HepG2 (cell line): ENCODE measurements around the gene SLC7A10. TPM values are rescaled to one million over a fixed set of nuclear protein-coding genes. Genes with fewer than 3 reads are reported as not detected.
A peak's percentile ranks its signal among the peaks of the same experiment; 100 is the strongest.

Experiments used
- ATAC-seq: fragments of 200-7000 bp; cut with Tn5 transposase; 3 replicates; pipeline ENCODE4 v1.9.1; 2020; ENCODE audit warnings: mild to moderate bottlenecking, moderate library complexity
- BruUV-seq: library from RNA; stranded (reverse); fragments of 400-500 nt; replicated peaks from 2 replicates; lab custom pipeline; 2021; lab: Mats Ljungman, UMichigan
- CTCF ChIA-PET: fragments of 300-600 bp; formaldehyde crosslinking; extraction: SDS; loops from one replicate; lab custom pipeline; 2021; ENCODE audit warnings: low total read pairs, inconsistent platforms, low intra/inter-chr PET ratio; lab: Yijun Ruan, JAX
- POLR2A ChIA-PET: fragments of 350-600 bp; sonication (Branson Sonifier 250); formaldehyde crosslinking; loops from one replicate; lab custom pipeline; 2020; ENCODE audit warnings: antibody characterized with exemption, inconsistent platforms; lab: Yijun Ruan, JAX
- DNase-seq: peaks from one replicate; pipeline ENCODE4 v3.0.0-alpha.2; 2015; ENCODE audit warnings: low spot score
- FAIRE-seq: peaks from 3 replicates; lab custom pipeline; 2011; peaks lifted over from hg19 to GRCh38; lab: Jason Lieb, UNC
- H2AFZ ChIP-seq: one replicate; pipeline ENCODE4 v1.6.1; 2011; ENCODE audit warnings: low read length, inconsistent platforms
- H3K27ac ChIP-seq: fragments of 300-600 bp; 3 replicates; pipeline ENCODE4 v1.8.0; 2011; ENCODE audit warnings: mixed run types, mild to moderate bottlenecking, mixed read lengths, low read length, inconsistent platforms; ENCODE audit not compliant: insufficient read depth; ENCODE audit errors: extremely low read length
- H3K27me3 ChIP-seq, 2 experiments: fragments of 200-600 bp in 1 of 2; 2 replicates in 1 of 2; 3 replicates in 1 of 2; pipeline versions ENCODE4 v1.6.0 to v1.8.0; 2011; ENCODE audit warnings: low read length in 2 of 2, mild to moderate bottlenecking in 2 of 2, moderate library complexity in 2 of 2, inconsistent platforms in 1 of 2; ENCODE audit not compliant: insufficient read depth in 2 of 2, control insufficient read depth in 1 of 2
- H3K36me3 ChIP-seq, 2 experiments: fragments of 200-600 bp in 1 of 2; replicated peaks in 1 of 2; 2 replicates in 1 of 2; 3 replicates in 1 of 2; pipeline versions ENCODE4 v1.5.1 to v1.8.0; 2011; ENCODE audit warnings: low read length in 2 of 2, inconsistent platforms in 1 of 2; ENCODE audit not compliant: insufficient read depth in 2 of 2, control insufficient read depth in 1 of 2
- H3K4me1 ChIP-seq: 2 replicates; pipeline ENCODE4 v1.5.1; 2012; ENCODE audit warnings: low read length, inconsistent platforms; ENCODE audit not compliant: insufficient read depth
- H3K4me2 ChIP-seq: 2 replicates; pipeline ENCODE4 v1.6.0; 2011; ENCODE audit warnings: low read depth, low read length, inconsistent platforms
- H3K4me3 ChIP-seq, 3 experiments: fragments of 200-600 bp in 1 of 3; sonication (generic), shearing (Covaris generic) in 1 of 3; replicated peaks in 1 of 3; 2 replicates each; pipeline ENCODE4 v1.5.1; 2011 to 2016; ENCODE audit warnings: low read length in 3 of 3, inconsistent platforms in 2 of 3, low read depth in 2 of 3, mild to moderate bottlenecking in 2 of 3, control low read depth in 1 of 3, mixed read lengths in 1 of 3; ENCODE audit not compliant: insufficient read depth in 1 of 3
- H3K79me2 ChIP-seq: one replicate; pipeline ENCODE4 v1.6.1; 2011; ENCODE audit warnings: low read length, inconsistent platforms; ENCODE audit not compliant: insufficient read depth
- H3K9ac ChIP-seq: 2 replicates; pipeline ENCODE4 v1.6.0; 2011; ENCODE audit warnings: mild to moderate bottlenecking, low read depth, low read length, inconsistent platforms; ENCODE audit not compliant: insufficient read depth
- H3K9me3 ChIP-seq: 2 replicates; pipeline ENCODE4 v1.5.1; 2012; ENCODE audit warnings: mild to moderate bottlenecking, low read length
- H4K20me1 ChIP-seq: 2 replicates; pipeline ENCODE4 v1.6.0; 2011; ENCODE audit warnings: inconsistent platforms, mild to moderate bottlenecking, low read length, moderate library complexity; ENCODE audit not compliant: insufficient read depth
- JUNB ChIP-seq: sonication (generic); formaldehyde crosslinking; IDR thresholded peaks from 2 replicates; pipeline ENCODE4 v1.8.0; 2022; ENCODE audit warnings: missing genetic modification reagents, mild to moderate bottlenecking, borderline replicate concordance
- NRL ChIP-seq: sonication (generic); formaldehyde crosslinking; IDR thresholded peaks from 2 replicates; pipeline ENCODE4 v1.5.0; 2020; ENCODE audit warnings: missing genetic modification reagents, mild to moderate bottlenecking, moderate library complexity, borderline replicate concordance
- PHF21A ChIP-seq: sonication (generic); formaldehyde crosslinking; IDR thresholded peaks from 2 replicates; pipeline ENCODE4 v1.5.0; 2020; ENCODE audit warnings: mild to moderate bottlenecking, missing genetic modification reagents
- RARA ChIP-seq: IDR thresholded peaks from 2 replicates; pipeline ENCODE4 v1.6.1; 2016; ENCODE audit warnings: missing genetic modification reagents, missing compliant biosample characterization
- TMF1 ChIP-seq: sonication (generic); formaldehyde crosslinking; IDR thresholded peaks from 2 replicates; pipeline ENCODE4 v1.8.1; 2022; ENCODE audit warnings: low read depth, missing genetic modification reagents
- ZMAT3 ChIP-seq: sonication (generic); formaldehyde crosslinking; conservative IDR thresholded peaks from 2 replicates; pipeline ENCODE4 v1.7.0; 2021; ENCODE audit warnings: missing genetic modification reagents
- ZNF430 ChIP-seq: sonication (generic); formaldehyde crosslinking; IDR thresholded peaks from 2 replicates; pipeline ENCODE4 v1.9.0; 2021; ENCODE audit warnings: mild to moderate bottlenecking, missing genetic modification reagents
- ZNF562 ChIP-seq: sonication (generic); formaldehyde crosslinking; IDR thresholded peaks from 2 replicates; pipeline ENCODE4 v1.8.0; 2022; ENCODE audit warnings: missing genetic modification reagents, borderline replicate concordance
- ZNF678 ChIP-seq: sonication (generic); formaldehyde crosslinking; IDR thresholded peaks from 2 replicates; pipeline ENCODE4 v1.4.0; 2020; ENCODE audit warnings: mild to moderate bottlenecking, missing genetic modification reagents
- WGBS: methylation state at CpG from one replicate; pipeline ENCODE4 v1.1.6; 2017; ENCODE audit warnings: low lambda C conversion rate; 5-methylcytosine and 5-hydroxymethylcytosine counted together
- in situ Hi-C: cut with HindIII; loops from 2 replicates; pipeline ENCODE4 v1.10.0; 2017; ENCODE audit warnings: low pct_unique_long_range_greater_than_20kb; ENCODE audit not compliant: extremely low pct_ligation_motif_present
- intact Hi-C: fragments of 100-400 bp; cut with micrococcal nuclease; formaldehyde crosslinking; loops from one replicate; pipeline ENCODE4 v1.10.0; 2022; ENCODE audit not compliant: unreplicated experiment
- polyA plus RNA-seq, 8 experiments: library from polyadenylated mRNA; depleted of rRNA in 3 of 8; stranded (reverse) in 7 of 8; unstranded in 1 of 8; fragments of >200 nt; fragmentation: Illumina TruSeq in 4 of 8; extraction: Trizol in 4 of 8; gene quantifications; 2 replicates each; pipeline versions ENCODE4 v1.2.1 to v1.2.3, GENCODE V29; 2011 to 2016; ENCODE audit warnings: low read depth in 4 of 8, missing spikeins in 1 of 8, mixed read lengths in 1 of 8; ENCODE audit not compliant: insufficient read depth in 1 of 8
- total RNA-seq, 5 experiments: library from RNA; depleted of rRNA; stranded (reverse); fragments of >200 nt; fragmentation: Illumina TruSeq; extraction: Trizol; gene quantifications; 2 replicates each; pipeline ENCODE4 v1.2.3, GENCODE V29; 2016; ENCODE audit warnings: low read depth in 1 of 5
- TF ChIP-seq, protein P1 (sequence below): sonication (generic); formaldehyde crosslinking; conservative IDR thresholded peaks from 2 replicates; pipeline ENCODE4 v1.8.1; 2023; ENCODE audit warnings: missing genetic modification reagents
- TF ChIP-seq, protein P2 (sequence below): sonication (generic); formaldehyde crosslinking; IDR thresholded peaks from 2 replicates; pipeline ENCODE4 v1.8.1; 2023; ENCODE audit warnings: mild to moderate bottlenecking, missing genetic modification reagents, borderline replicate concordance
- TF ChIP-seq, protein P3 (sequence below): sonication (generic); formaldehyde crosslinking; IDR thresholded peaks from 2 replicates; pipeline ENCODE4 v1.8.1; 2022; ENCODE audit warnings: low read depth, mild to moderate bottlenecking, missing genetic modification reagents
- TF ChIP-seq, protein P4 (sequence below): sonication (generic); formaldehyde crosslinking; IDR thresholded peaks from 2 replicates; pipeline ENCODE4 v1.4.0; 2020; ENCODE audit warnings: low read depth, mild to moderate bottlenecking, missing genetic modification reagents
- TF ChIP-seq, protein P5 (sequence below): sonication (generic); formaldehyde crosslinking; IDR thresholded peaks from 2 replicates; pipeline ENCODE4 v1.9.0; 2021; ENCODE audit warnings: missing genetic modification reagents, mild to moderate bottlenecking, borderline replicate concordance

SLC7A10 gene
- total and polyA plus RNA-seq, 2 of the 13 experiments (the other 11 are each of a cell fraction or from before 2014, with no cell fraction given), result 1.1 to 2.2 TPM

DNA sequence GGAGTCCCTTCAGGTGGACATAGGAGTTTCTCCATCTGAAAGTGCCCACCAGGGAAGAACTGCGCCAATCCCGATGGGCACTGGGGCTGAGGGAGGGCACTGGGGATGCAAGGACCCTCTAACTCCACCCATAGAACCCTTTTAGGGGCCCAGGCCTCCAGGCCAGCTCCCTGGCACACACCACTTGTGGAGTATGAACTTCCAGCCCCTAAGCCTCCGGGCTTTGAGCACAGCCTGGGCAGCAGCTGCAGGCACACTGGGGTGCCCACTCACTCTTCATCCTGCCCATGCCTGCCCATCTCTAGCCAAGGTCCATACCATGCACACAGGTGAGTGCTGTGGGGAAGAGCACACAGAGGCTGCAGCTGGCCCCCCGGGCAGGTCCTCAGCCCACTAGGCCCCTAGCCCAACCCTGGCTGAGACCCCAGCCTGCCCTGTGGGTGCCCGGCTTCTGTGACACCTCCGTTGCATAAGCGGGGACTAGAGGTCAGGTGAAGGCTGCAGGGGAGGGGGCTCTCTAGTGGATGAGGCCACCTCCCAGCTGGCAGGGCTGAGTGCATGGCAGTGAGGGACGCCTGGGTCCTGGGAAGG is 14.6 kb upstream of the SLC7A10 start:
- Histone ChIP-seq H4K20me1 (no peaks in the 10 kb centered on the region), H3K4me3 (peak overlapping the region in 1 of 3 experiments; percentile 67; a peak in 1 of 6 replicates), H3K9ac (peak overlapping the region; percentile 57; the same call in 1 of the 2 replicates), H3K4me2 (peak overlapping the region; percentile 84; the same call in 1 of the 2 replicates), H3K79me2 (no peaks in the 10 kb centered on the region), H3K9me3 (no peaks in the 10 kb centered on the region), H3K4me1 (peaks cover 51% of the 10 kb centered on the region), H2AFZ (no peak overlapping the region), H3K36me3 (no peaks in the 10 kb centered on the region), H3K27ac (no peak overlapping the region), H3K27me3 (no peaks in the 10 kb centered on the region)
- in situ Hi-C loops (no loop called here), intact Hi-C loops (loop anchor here (5.0 kb wide), 1 partner anchor 527 kb away; no protein-coding TSS in a partner anchor)
- FAIRE-seq (no peak), ATAC-seq (peak; percentile 2; the same call in 1 of the 3 replicates), DNase-seq (no peak)
- BruUV-seq, result no TSS peak
- WGBS, result 40% methylated on average over 1 of the region's 8 CpGs
- ChIA-PET CTCF (interaction anchor here (0.8 to 1.8 kb wide), 2 partner anchors 62 to 71 kb away, joined by 3 to 4 read pairs; partner anchors contain the start of gene CEBPA), POLR2A (interaction anchor here (1.6 to 2.0 kb wide), 3 partner anchors 63 to 166 kb away, joined by 6 to 8 read pairs (median 7); no protein-coding TSS in a partner anchor)
- no peak for TF ChIP-seq TMF1 (CRISPR knock-in tag)
- TF ChIP-seq, protein P1, sequence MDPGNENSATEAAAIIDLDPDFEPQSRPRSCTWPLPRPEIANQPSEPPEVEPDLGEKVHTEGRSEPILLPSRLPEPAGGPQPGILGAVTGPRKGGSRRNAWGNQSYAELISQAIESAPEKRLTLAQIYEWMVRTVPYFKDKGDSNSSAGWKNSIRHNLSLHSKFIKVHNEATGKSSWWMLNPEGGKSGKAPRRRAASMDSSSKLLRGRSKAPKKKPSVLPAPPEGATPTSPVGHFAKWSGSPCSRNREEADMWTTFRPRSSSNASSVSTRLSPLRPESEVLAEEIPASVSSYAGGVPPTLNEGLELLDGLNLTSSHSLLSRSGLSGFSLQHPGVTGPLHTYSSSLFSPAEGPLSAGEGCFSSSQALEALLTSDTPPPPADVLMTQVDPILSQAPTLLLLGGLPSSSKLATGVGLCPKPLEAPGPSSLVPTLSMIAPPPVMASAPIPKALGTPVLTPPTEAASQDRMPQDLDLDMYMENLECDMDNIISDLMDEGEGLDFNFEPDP (CRISPR knock-in tag), result no peak
- TF ChIP-seq, protein P2, sequence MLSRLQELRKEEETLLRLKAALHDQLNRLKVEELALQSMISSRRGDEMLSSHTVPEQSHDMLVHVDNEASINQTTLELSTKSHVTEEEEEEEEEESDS (CRISPR knock-in tag), result no peak
- TF ChIP-seq ZNF678 (CRISPR knock-in tag), result 0 out of 2 replicates have a peak, but pooled peaks have one; percentile 4
- TF ChIP-seq NRL (CRISPR knock-in tag), result no peak
- no peak for TF ChIP-seq PHF21A
- TF ChIP-seq, protein P3, sequence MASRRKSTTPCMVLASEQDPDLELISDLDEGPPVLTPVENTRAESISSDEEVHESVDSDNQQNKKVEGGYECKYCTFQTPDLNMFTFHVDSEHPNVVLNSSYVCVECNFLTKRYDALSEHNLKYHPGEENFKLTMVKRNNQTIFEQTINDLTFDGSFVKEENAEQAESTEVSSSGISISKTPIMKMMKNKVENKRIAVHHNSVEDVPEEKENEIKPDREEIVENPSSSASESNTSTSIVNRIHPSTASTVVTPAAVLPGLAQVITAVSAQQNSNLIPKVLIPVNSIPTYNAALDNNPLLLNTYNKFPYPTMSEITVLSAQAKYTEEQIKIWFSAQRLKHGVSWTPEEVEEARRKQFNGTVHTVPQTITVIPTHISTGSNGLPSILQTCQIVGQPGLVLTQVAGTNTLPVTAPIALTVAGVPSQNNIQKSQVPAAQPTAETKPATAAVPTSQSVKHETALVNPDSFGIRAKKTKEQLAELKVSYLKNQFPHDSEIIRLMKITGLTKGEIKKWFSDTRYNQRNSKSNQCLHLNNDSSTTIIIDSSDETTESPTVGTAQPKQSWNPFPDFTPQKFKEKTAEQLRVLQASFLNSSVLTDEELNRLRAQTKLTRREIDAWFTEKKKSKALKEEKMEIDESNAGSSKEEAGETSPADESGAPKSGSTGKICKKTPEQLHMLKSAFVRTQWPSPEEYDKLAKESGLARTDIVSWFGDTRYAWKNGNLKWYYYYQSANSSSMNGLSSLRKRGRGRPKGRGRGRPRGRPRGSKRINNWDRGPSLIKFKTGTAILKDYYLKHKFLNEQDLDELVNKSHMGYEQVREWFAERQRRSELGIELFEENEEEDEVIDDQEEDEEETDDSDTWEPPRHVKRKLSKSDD, result no peak
- no peak for TF ChIP-seq ZNF430 (CRISPR knock-in tag)
- TF ChIP-seq, protein P4, sequence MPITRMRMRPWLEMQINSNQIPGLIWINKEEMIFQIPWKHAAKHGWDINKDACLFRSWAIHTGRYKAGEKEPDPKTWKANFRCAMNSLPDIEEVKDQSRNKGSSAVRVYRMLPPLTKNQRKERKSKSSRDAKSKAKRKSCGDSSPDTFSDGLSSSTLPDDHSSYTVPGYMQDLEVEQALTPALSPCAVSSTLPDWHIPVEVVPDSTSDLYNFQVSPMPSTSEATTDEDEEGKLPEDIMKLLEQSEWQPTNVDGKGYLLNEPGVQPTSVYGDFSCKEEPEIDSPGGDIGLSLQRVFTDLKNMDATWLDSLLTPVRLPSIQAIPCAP, result no peak
- TF ChIP-seq ZNF562 (CRISPR knock-in tag), result no peak
- TF ChIP-seq JUNB (CRISPR knock-in tag), result no peak
- 0 out of 2 replicates have a peak, but pooled peaks have one; percentile 23 for TF ChIP-seq RARA (CRISPR knock-in tag)
- TF ChIP-seq ZMAT3 (CRISPR knock-in tag), result 0 out of 2 replicates have a peak, but pooled peaks have one; percentile 1
- TF ChIP-seq, protein P5, sequence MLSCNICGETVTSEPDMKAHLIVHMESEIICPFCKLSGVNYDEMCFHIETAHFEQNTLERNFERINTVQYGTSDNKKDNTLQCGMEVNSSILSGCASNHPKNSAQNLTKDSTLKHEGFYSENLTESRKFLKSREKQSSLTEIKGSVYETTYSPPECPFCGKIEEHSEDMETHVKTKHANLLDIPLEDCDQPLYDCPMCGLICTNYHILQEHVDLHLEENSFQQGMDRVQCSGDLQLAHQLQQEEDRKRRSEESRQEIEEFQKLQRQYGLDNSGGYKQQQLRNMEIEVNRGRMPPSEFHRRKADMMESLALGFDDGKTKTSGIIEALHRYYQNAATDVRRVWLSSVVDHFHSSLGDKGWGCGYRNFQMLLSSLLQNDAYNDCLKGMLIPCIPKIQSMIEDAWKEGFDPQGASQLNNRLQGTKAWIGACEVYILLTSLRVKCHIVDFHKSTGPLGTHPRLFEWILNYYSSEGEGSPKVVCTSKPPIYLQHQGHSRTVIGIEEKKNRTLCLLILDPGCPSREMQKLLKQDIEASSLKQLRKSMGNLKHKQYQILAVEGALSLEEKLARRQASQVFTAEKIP (CRISPR knock-in tag), result no peak
